GM12891 (cell line): ENCODE data around the gene ANKMY1.

Source experiments
- DNase-seq: peaks from one replicate; pipeline ENCODE4 v3.0.0; 2011; ENCODE audit warnings: low spot score; ENCODE audit not compliant: insufficient read length
- FAIRE-seq: peaks from 2 replicates; lab custom pipeline; 2011; peaks lifted over from hg19 to GRCh38; lab: Jason Lieb, UNC
- PAX5 ChIP-seq: IDR thresholded peaks from 2 replicates; pipeline ENCODE4 v1.6.1; 2011; ENCODE audit warnings: low read length, moderate library complexity, mild to moderate bottlenecking; ENCODE audit not compliant: insufficient read depth, severe bottlenecking
- POLR2A ChIP-seq: IDR thresholded peaks from 2 replicates; pipeline ENCODE4 v1.6.1; 2011; ENCODE audit warnings: low read depth, low read length, control low read depth
- POLR2AphosphoS5 ChIP-seq: IDR thresholded peaks from 2 replicates; pipeline ENCODE4 v1.6.1; 2011; ENCODE audit warnings: low read depth, low read length, control low read depth
- POU2F2 ChIP-seq: IDR thresholded peaks from 2 replicates; pipeline ENCODE4 v1.6.1; 2011; ENCODE audit warnings: low read depth, mild to moderate bottlenecking, control low read depth, low read length, moderate library complexity
- SPI1 ChIP-seq: IDR thresholded peaks from 2 replicates; pipeline ENCODE4 v1.6.1; 2011; ENCODE audit warnings: low read depth, low read length, control low read depth
- TAF1 ChIP-seq: IDR thresholded peaks from 2 replicates; pipeline ENCODE4 v1.6.1; 2011; ENCODE audit warnings: low read depth, low read length, control low read depth

Gene ANKMY1

GRCh38 chr2:240435948-240436682, 121.7 kb downstream of the ANKMY1 start:
- FAIRE-seq (no peak), DNase-seq (no peak)
- TF ChIP-seq POLR2A (no peak), POLR2AphosphoS5 (no peak), POU2F2 (no peak), TAF1 (no peak), PAX5 (no peak), SPI1 (no peak)

- TF ChIP-seq SPI1 (no peak), POLR2AphosphoS5 (no peak), TAF1 (no peak), PAX5 (no peak), POLR2A (no peak), POU2F2 (no peak)
- DNase-seq (peak; percentile 75), FAIRE-seq (no peak)
Observed at GRCh38 chr2:240435457-240435947, 122.3 kb downstream of the ANKMY1 start, which contains the start of gene GPC1. Gene GPC1, plus strand, starts transcription at chr2:240435663. Its CDS starts 256 bp downstream, at chr2:240435919.

GRCh38 chr2:240434728-240435456, 122.9 kb downstream of the ANKMY1 start:
- DNase-seq (peak; percentile 92), FAIRE-seq (peak; percentile 89)
- TF ChIP-seq POU2F2, result no peak
- TF ChIP-seq SPI1, result no peak
- no peak for TF ChIP-seq POLR2AphosphoS5
- TF ChIP-seq TAF1, result no peak
- TF ChIP-seq POLR2A, result no peak
- no peak for TF ChIP-seq PAX5

GRCh38 chr2:240433973-240434727, 123.6 kb downstream of the ANKMY1 start:
- FAIRE-seq, result no peak
- TF ChIP-seq SPI1, result no peak
- TF ChIP-seq POLR2A, result no peak
- TF ChIP-seq POU2F2, result no peak
- no peak for TF ChIP-seq TAF1
- TF ChIP-seq PAX5, result no peak
- no peak for TF ChIP-seq POLR2AphosphoS5
- no peak for DNase-seq

GRCh38 chr2:240432820-240433801, 124.7 kb downstream of the ANKMY1 start:
- TF ChIP-seq POU2F2, result no peak
- FAIRE-seq (no peak), DNase-seq (no peak)

GRCh38 chr2:240432430-240432819, 125.4 kb downstream of the ANKMY1 start:
- DNase-seq, result no peak
- no peak for FAIRE-seq
- TF ChIP-seq POLR2A (no peak), TAF1 (no peak), POU2F2 (no peak), SPI1 (no peak), PAX5 (no peak), POLR2AphosphoS5 (no peak)

- DNase-seq (no peak), FAIRE-seq (no peak)
- TF ChIP-seq POLR2A (no peak), SPI1 (no peak), PAX5 (no peak), POU2F2 (no peak), TAF1 (no peak), POLR2AphosphoS5 (no peak)
Observed at GRCh38 chr2:240431661-240432424, 125.9 kb downstream of the ANKMY1 start.
